ENCODE data around the gene VAMP3.

DNA sequence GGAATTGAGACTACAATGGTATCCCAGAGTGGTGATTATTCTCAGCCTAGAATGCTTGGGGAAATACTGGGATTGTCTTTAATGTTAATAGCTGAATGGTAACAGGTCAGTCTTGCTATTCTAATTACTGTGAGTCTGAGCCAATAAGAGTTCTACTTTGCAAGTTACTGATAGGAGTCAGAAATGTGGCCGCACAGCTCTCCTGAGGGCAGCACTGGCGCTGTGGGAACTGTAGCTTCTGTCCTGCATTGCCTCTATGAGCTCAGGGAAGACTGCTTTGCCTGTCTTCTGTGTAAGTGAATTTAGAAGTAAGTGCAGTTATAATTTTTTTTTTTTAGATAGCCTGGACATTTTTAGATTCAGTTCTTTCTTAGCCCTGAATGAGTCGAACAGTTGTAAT lies 10.0 kb upstream of the VAMP3 start:
- TF ChIP-seq, protein P1, sequence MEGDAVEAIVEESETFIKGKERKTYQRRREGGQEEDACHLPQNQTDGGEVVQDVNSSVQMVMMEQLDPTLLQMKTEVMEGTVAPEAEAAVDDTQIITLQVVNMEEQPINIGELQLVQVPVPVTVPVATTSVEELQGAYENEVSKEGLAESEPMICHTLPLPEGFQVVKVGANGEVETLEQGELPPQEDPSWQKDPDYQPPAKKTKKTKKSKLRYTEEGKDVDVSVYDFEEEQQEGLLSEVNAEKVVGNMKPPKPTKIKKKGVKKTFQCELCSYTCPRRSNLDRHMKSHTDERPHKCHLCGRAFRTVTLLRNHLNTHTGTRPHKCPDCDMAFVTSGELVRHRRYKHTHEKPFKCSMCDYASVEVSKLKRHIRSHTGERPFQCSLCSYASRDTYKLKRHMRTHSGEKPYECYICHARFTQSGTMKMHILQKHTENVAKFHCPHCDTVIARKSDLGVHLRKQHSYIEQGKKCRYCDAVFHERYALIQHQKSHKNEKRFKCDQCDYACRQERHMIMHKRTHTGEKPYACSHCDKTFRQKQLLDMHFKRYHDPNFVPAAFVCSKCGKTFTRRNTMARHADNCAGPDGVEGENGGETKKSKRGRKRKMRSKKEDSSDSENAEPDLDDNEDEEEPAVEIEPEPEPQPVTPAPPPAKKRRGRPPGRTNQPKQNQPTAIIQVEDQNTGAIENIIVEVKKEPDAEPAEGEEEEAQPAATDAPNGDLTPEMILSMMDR (IDR thresholded peaks at IDR 0.05; ENCODE audit: poor library complexity, severe bottlenecking) = no peak
- TF ChIP-seq EZH2 (IDR thresholded peaks at IDR 0.05; ENCODE audit: borderline replicate concordance, insufficient read depth, low read length, poor library complexity, severe bottlenecking) = no peak
- TF ChIP-seq, protein P2, sequence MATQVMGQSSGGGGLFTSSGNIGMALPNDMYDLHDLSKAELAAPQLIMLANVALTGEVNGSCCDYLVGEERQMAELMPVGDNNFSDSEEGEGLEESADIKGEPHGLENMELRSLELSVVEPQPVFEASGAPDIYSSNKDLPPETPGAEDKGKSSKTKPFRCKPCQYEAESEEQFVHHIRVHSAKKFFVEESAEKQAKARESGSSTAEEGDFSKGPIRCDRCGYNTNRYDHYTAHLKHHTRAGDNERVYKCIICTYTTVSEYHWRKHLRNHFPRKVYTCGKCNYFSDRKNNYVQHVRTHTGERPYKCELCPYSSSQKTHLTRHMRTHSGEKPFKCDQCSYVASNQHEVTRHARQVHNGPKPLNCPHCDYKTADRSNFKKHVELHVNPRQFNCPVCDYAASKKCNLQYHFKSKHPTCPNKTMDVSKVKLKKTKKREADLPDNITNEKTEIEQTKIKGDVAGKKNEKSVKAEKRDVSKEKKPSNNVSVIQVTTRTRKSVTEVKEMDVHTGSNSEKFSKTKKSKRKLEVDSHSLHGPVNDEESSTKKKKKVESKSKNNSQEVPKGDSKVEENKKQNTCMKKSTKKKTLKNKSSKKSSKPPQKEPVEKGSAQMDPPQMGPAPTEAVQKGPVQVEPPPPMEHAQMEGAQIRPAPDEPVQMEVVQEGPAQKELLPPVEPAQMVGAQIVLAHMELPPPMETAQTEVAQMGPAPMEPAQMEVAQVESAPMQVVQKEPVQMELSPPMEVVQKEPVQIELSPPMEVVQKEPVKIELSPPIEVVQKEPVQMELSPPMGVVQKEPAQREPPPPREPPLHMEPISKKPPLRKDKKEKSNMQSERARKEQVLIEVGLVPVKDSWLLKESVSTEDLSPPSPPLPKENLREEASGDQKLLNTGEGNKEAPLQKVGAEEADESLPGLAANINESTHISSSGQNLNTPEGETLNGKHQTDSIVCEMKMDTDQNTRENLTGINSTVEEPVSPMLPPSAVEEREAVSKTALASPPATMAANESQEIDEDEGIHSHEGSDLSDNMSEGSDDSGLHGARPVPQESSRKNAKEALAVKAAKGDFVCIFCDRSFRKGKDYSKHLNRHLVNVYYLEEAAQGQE (IDR thresholded peaks at IDR 0.05; ENCODE audit: borderline replicate concordance) = no peak
- no peak for TF ChIP-seq EP300 (conservative IDR thresholded peaks at IDR 0.05; ENCODE audit: poor library complexity, severe bottlenecking)
- no peak for TF ChIP-seq RAD21 (conservative IDR thresholded peaks at IDR 0.05)
- TF ChIP-seq TAF1 (IDR thresholded peaks at IDR 0.05; ENCODE audit: low read depth) = no peak
- no peak for TF ChIP-seq MXI1 (conservative IDR thresholded peaks at IDR 0.05; ENCODE audit: poor library complexity, severe bottlenecking)
- TF ChIP-seq POLR2AphosphoS5 (IDR thresholded peaks at IDR 0.05) = no peak

Data from neural cell (in vitro differentiated cells).